Effector memory CD4-positive, alpha-beta T cell (primary cell): ENCODE measurements around the gene EXPH5.
"Not testable (repeated sequence)": the region's sequence is repeated elsewhere in the genome, so short reads cannot be mapped to it uniquely, and the experiment has no call there.

Experiments used
- DNase-seq, 3 donors: peaks; one replicate each; pipeline ENCODE4 v3.0.0-alpha.2; 2020
- H3K27ac ChIP-seq: 2 replicates; pipeline ENCODE4 v1.7.0; 2013; ENCODE audit warnings: mild to moderate bottlenecking, low read length, moderate library complexity; ENCODE audit not compliant: insufficient read depth, poor library complexity, severe bottlenecking
- H3K27me3 ChIP-seq: replicated peaks from 2 replicates; pipeline ENCODE4 v1.7.0; 2013; ENCODE audit warnings: mild to moderate bottlenecking, low read length; ENCODE audit not compliant: insufficient read depth, control insufficient read depth, poor library complexity, severe bottlenecking
- H3K36me3 ChIP-seq: 2 replicates; pipeline ENCODE4 v1.7.0; 2013; ENCODE audit warnings: mild to moderate bottlenecking, low read length, moderate library complexity; ENCODE audit not compliant: control insufficient read depth, insufficient read depth
- H3K4me1 ChIP-seq: 2 replicates; pipeline ENCODE4 v1.7.0; 2013; ENCODE audit warnings: low read length, mild to moderate bottlenecking; ENCODE audit not compliant: control insufficient read depth, insufficient read depth, poor library complexity, severe bottlenecking
- H3K4me3 ChIP-seq: 2 replicates; pipeline ENCODE4 v1.7.0; 2013; ENCODE audit warnings: low read length, low read depth, mild to moderate bottlenecking; ENCODE audit not compliant: insufficient read depth, poor library complexity, severe bottlenecking
- H3K9me3 ChIP-seq: 2 replicates; pipeline ENCODE4 v1.7.0; 2013; ENCODE audit warnings: mild to moderate bottlenecking, low read length, moderate library complexity; ENCODE audit not compliant: control insufficient read depth

Gene EXPH5

GRCh38 chr11:108587109-108587508, 6.5 kb downstream of the EXPH5 start:
- no peaks in the 10 kb centered on the region for H3K27me3 ChIP-seq
- H3K27ac ChIP-seq = no peak overlapping the region
- DNase-seq = no peak
- H3K9me3 ChIP-seq = no peaks in the 10 kb centered on the region
- H3K4me1 ChIP-seq = no peaks in the 10 kb centered on the region
- H3K4me3 ChIP-seq = no peak overlapping the region
- no peaks in the 10 kb centered on the region for H3K36me3 ChIP-seq

- no peak overlapping the region for H3K27ac ChIP-seq
- no peaks in the 10 kb centered on the region for H3K4me1 ChIP-seq
- H3K9me3 ChIP-seq = no peaks in the 10 kb centered on the region
- no peaks in the 10 kb centered on the region for H3K36me3 ChIP-seq
- no peak for DNase-seq
- no peak overlapping the region for H3K4me3 ChIP-seq
- no peaks in the 10 kb centered on the region for H3K27me3 ChIP-seq
Measured at GRCh38 chr11:108586600-108586999, 7.0 kb downstream of the EXPH5 start.

DNA sequence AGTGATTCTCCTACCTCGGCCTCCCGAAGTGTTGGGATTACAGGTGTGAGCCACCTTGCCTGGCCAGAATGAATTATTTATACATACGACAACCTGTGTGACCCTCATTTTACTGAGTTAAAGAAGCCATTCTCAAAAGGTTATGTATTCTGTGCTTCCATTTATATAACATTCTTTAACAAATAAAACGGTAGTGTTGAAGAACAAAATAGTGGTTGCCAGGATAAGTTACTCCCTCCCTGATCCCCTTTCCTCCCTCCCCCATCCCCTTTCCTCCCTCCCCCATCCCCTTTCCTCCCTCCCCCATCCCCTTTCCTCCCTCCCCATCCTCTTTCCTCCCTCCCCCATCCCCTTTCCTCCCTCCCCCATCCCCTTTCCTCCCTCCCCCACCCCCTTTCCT, 7.4 kb downstream of the EXPH5 start:
- not testable (repeated sequence) for H3K4me3 ChIP-seq, H3K27ac ChIP-seq, H3K27me3 ChIP-seq, DNase-seq, H3K4me1 ChIP-seq, H3K36me3 ChIP-seq, H3K9me3 ChIP-seq

DNA sequence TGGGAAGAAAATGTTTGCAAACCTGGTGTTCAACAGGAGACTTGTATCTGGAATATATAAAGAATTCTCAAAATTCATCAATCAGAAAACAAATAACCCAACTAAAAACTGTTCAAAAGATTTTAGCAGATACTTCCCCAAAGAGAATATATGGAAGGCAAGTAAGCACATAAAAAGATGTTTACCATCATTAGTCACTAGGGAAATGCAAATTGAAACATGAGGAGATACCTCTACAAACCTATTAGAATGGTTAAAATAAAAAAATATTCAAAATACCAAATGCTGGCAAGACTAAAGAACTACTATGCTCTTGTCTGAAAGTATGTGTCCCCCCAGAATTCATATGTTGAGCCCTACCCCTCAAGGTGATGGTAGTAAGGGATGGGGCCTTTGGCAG, 8.6 kb downstream of the EXPH5 start:
- DNase-seq = no peak

DNA sequence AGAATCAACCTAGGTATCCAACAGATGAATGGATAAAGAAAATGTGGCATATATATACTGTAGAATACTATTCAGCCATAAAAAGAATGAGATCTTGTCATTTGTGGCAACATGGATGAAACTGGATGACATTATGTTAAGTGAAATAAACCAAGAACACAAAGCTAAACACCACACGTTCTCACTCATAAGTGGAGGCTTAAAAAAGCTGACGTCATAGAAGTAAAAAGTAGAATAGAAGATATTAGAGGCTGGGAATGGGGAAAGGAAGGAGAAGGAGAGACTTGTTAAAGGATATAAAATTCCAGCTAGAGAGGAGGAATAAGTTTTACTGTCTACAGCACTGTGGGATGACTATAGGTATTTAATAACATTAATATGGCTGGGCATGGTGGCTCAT, 12.9 kb downstream of the EXPH5 start:
- no peak overlapping the region for H3K27ac ChIP-seq
- no peaks in the 10 kb centered on the region for H3K4me1 ChIP-seq
- H3K4me3 ChIP-seq = no peak overlapping the region
- H3K27me3 ChIP-seq = no peaks in the 10 kb centered on the region
- no peaks in the 10 kb centered on the region for H3K9me3 ChIP-seq
- DNase-seq = no peak
- no peaks in the 10 kb centered on the region for H3K36me3 ChIP-seq

More for the DNA sequence above, 8.6 kb downstream of the EXPH5 start:
- Histone ChIP-seq H3K4me3 (no peak overlapping the region), H3K9me3 (no peaks in the 10 kb centered on the region), H3K36me3 (no peaks in the 10 kb centered on the region), H3K27ac (no peak overlapping the region), H3K4me1 (no peaks in the 10 kb centered on the region), H3K27me3 (no peaks in the 10 kb centered on the region)

DNA sequence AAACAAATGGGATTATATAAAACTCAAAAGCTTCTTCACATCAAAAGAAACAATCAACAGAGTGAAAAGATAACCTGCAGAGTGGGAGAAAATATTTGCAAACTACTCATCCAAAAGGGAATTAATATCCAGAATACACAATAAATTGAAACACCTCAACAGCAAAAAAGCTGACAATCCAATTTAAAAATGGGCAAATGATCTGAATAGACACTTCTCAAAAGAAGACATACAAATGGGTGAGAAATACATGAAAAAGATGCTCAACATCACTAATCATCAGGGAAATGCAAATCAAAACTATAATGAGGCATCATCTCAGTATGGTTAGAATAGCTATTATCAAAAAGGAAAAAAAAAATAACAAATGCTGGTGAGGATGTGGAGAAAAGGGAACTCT, 13.5 kb downstream of the EXPH5 start:
- no peaks in the 10 kb centered on the region for H3K36me3 ChIP-seq
- no peaks in the 10 kb centered on the region for H3K4me1 ChIP-seq
- no peak overlapping the region for H3K27ac ChIP-seq
- H3K9me3 ChIP-seq = no peaks in the 10 kb centered on the region
- DNase-seq = no peak
- no peaks in the 10 kb centered on the region for H3K27me3 ChIP-seq
- no peak overlapping the region for H3K4me3 ChIP-seq

GRCh38 chr11:108576523-108576922, 17.0 kb downstream of the EXPH5 start:
- Histone ChIP-seq H3K27me3 (no peaks in the 10 kb centered on the region), H3K4me1 (no peaks in the 10 kb centered on the region), H3K36me3 (no peaks in the 10 kb centered on the region), H3K4me3 (no peak overlapping the region), H3K27ac (no peak overlapping the region), H3K9me3 (no peaks in the 10 kb centered on the region)
- DNase-seq = no peak

GRCh38 chr11:108574675-108575074, 18.9 kb downstream of the EXPH5 start:
- no peak for DNase-seq
- H3K4me1 ChIP-seq = no peaks in the 10 kb centered on the region
- H3K4me3 ChIP-seq = no peak overlapping the region
- H3K27me3 ChIP-seq = no peaks in the 10 kb centered on the region
- no peaks in the 10 kb centered on the region for H3K9me3 ChIP-seq
- H3K27ac ChIP-seq = no peak overlapping the region
- H3K36me3 ChIP-seq = no peaks in the 10 kb centered on the region

- no peaks in the 10 kb centered on the region for H3K9me3 ChIP-seq
- no peak overlapping the region for H3K27ac ChIP-seq
- no peaks in the 10 kb centered on the region for H3K27me3 ChIP-seq
- DNase-seq = no peak
- H3K36me3 ChIP-seq = no peaks in the 10 kb centered on the region
- no peak overlapping the region for H3K4me3 ChIP-seq
- no peaks in the 10 kb centered on the region for H3K4me1 ChIP-seq
Measured at GRCh38 chr11:108571001-108571400, 22.6 kb downstream of the EXPH5 start.

GRCh38 chr11:108569896-108570295, 23.7 kb downstream of the EXPH5 start:
- no peaks in the 10 kb centered on the region for H3K27me3 ChIP-seq
- no peak overlapping the region for H3K4me3 ChIP-seq
- DNase-seq = no peak
- no peaks in the 10 kb centered on the region for H3K9me3 ChIP-seq
- no peaks in the 10 kb centered on the region for H3K36me3 ChIP-seq
- H3K27ac ChIP-seq = no peak overlapping the region
- H3K4me1 ChIP-seq = no peaks in the 10 kb centered on the region
